SHP77 (cell line): ENCODE measurements around the gene LRBA.

Experiments used
- DNase-seq, 2 experiments: peaks; one replicate each; lab custom pipeline; 2025; lab: John Stamatoyannopoulos, UW

The LRBA gene

GRCh38 chr4:150322646-150323045, 692.4 kb downstream of the LRBA start:
- no peak for DNase-seq

GRCh38 chr4:150321113-150321512, 694.0 kb downstream of the LRBA start:
- DNase-seq: no peak

DNA sequence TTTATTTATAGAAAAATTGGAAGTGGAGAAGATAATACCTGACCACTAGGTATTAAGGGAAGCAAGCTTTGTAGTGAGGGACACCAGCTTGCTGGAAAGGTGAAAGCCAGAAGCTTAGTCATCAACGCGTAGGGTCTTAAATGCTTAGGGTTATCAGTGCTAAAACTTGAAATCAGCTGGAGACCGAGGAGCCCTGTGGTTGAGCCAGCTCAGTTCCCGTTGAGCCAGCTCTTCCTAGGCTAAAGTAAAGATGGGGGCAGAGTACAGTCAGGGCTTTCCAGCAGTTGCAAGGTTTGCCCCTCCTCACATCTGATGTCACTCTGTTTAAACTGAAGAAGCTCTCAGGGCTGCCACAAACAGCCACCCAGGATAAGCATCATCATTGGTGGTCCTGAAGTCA, 696.1 kb downstream of the LRBA start:
- no peak for DNase-seq

- no peak for DNase-seq
Measured at GRCh38 chr4:150318527-150318926, 696.6 kb downstream of the LRBA start.

GRCh38 chr4:150316332-150317205, 698.5 kb downstream of the LRBA start:
- DNase-seq: no peak

GRCh38 chr4:150315691-150316090, 699.4 kb downstream of the LRBA start:
- DNase-seq: no peak

DNA sequence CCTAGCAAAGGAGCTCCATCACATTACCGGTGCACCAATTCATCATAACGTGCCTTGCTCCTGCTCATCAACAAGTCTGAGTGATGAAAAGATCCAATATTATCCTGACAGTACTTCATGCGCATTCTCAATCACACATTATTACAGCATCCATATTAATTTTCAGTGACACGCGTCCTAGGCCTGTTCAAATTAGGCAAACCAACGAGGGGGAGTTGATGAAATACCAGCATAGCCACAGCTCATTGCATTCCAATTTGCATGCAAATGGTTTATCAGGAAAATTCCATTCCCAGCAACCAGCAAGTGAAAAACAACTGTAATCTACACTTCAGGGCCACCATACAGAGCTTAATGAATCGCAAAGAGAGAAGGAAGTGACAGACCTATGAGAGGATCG, 699.9 kb downstream of the LRBA start:
- no peak for DNase-seq

- DNase-seq: no peak
Measured at GRCh38 chr4:150314031-150314430, 701.1 kb downstream of the LRBA start.

GRCh38 chr4:150310159-150310895, 704.8 kb downstream of the LRBA start:
- DNase-seq: no peak

- no peak for DNase-seq
Measured at GRCh38 chr4:150308824-150309472, 706.1 kb downstream of the LRBA start.

DNA sequence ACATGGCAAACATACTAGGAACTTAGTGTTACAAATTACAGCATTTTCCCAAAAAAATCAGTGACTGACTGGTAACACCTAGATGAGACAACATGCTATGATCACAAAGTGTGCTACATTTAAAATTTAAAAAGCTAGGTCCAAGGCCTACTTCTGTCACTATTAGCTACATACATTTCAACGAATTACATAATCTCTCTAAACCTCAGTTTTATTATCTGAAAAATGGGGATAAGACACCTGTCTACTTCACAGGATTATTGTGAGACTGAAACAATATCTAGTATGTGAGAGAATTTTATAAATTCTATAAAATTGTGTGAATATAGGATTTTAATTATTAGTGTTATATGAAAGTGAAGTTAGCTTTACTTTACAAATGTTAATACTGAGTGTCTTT, 708.4 kb downstream of the LRBA start:
- no peak for DNase-seq

GRCh38 chr4:150305995-150306394, 709.1 kb downstream of the LRBA start:
- DNase-seq: no peak

GRCh38 chr4:150302553-150302952, 712.5 kb downstream of the LRBA start:
- no peak for DNase-seq

DNA sequence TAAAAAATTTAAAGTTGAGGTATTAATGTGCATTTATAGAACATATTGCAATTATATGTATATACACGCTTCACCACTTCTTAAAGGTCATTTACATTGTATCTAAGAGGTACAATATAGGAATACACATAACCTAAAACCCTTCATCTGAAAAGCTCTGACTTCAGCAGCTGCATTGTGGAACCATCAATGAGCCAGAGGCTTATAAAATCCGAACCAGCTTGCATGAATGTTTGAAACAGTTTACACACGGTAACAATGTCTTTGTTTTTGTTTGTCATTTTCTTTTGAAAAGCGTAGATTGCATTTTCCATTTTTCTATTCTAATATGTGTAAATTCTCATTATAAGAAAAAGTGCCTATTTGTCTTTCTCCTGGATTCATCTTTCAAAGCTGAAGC, 715.3 kb downstream of the LRBA start:
- DNase-seq: no peak

DNA sequence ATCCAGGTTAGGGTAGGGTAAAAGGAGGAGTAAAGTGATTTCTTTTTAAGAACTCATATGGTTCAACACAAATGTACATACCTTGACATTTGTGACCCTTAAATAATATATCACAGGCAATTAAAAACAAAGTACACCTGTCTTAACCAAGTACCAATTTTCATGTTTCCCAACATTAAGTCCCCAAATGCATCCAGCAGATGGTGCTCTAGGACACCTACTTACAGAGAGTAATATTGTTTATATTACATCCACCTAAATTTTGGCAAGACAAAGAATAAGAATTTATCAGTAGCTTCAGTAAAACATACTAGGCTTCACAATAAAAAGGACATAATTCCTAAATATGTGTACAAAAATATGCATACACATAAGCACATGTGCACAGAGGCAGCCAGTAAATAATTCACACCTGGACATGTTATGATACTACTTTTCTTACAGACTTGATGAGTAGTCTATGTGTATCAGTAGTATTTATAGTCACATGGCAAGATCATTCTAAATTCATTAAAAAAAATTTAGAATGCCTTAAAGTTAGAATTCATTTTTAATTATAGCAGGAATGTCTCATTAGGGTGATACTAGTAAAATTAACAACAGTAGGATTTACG, 717.1 kb downstream of the LRBA start:
- DNase-seq: peak; percentile 5 to 10

DNA sequence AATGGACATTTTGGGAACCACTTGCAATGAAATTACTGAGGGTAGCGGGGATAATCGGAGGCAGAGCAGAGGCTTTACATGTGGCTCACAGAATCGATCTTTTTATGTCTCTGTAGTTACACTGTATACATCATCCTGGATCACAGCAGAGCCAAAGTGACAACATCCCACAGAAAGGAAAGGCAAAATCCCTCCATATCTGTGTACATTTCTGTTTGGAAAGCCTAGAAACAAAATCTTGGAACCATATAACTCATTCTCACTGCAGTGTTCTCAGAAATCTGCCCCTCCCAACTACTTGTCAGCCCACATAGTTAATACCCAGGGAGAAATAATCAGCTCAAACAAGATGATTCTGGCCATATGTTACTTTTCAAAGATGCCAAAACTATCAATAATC, 725.2 kb downstream of the LRBA start:
- DNase-seq: no peak

DNA sequence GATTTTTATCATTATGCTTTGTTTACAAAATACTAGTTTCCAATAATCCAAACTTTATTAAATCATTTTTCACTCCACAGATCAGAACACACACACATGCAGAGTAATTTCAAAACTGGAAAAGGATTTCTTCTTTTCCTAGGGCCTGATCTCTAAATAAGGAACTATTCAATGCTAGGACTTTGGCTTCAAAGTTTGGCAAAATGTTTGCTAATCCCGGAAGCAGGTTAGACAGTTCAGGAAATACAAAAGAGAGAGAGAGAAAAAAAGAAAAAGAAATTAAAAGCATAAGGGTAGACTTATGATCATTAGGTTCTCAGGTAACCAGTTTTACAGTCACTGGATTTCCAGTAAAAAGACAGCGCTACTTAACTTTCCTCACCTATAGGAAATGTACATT, 725.9 kb downstream of the LRBA start:
- no peak for DNase-seq

DNA sequence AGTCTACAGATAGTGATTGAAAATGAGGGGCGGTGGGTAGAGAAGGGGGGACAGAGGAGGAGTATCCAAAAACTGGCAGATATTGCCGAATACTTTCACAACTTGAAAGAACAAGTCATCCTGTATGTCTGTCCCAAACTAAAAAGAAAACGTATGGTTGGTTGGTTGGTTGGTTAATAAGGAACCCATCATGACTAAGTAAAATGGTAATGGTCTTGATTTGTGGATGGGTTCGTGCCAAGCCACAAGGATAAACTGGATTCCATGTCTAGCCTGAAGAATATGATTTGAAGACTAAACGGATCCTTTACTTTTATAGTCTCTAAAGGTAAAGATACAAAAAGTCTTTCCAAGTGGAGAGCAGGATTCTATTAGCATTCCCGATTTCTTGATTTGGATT, 728.4 kb downstream of the LRBA start:
- no peak for DNase-seq

- no peak for DNase-seq
Measured at GRCh38 chr4:150283689-150284088, 731.4 kb downstream of the LRBA start.

DNA sequence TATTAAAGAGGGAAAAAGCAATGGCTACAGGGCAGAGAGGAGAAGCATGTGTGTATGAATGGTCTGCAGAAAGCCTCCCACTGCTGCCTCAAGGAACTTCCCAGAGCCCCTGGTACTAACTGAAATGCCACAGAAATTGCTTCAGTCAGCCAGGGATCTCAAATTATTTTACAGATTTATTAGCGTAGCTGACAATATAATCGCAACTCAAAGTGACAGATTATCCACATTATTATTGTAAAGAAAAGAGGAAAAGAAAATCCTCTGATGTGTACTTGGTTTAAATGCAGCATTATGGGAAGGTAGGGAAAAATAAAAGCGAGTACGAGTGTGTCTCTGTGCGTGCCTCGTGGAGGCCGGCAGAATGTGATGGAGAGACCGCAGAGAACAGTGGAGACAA, 734.1 kb downstream of the LRBA start:
- no peak for DNase-seq

GRCh38 chr4:150280081-150280895, 734.8 kb downstream of the LRBA start:
- DNase-seq: no peak

- no peak for DNase-seq
Measured at GRCh38 chr4:150278206-150278605, 736.9 kb downstream of the LRBA start.
